Measurements from ENCODE around the gene RERE. TPM values are rescaled to one million over a fixed set of nuclear protein-coding genes. Genes with fewer than 3 reads are reported as not detected.
"Not testable (repeated sequence)": the region's sequence is repeated elsewhere in the genome, so short reads cannot be mapped to it uniquely, and the experiment has no call there.

Gene RERE
- total RNA-seq, 1 experiment from 2014 or later = 47.4 TPM

GRCh38 chr1:8625981-8626898, 191.2 kb downstream of the RERE start:
- DNase-seq = peak; percentile 81 to 85
- Histone ChIP-seq H3K36me3 (no peaks in the 10 kb centered on the region), H3K4me1 (peaks cover 20% of the 10 kb centered on the region), H3K27me3 (no peaks in the 10 kb centered on the region), H3K9me3 (replicated peaks) (no peaks in the 10 kb centered on the region), H3K27ac (no peak overlapping the region), H3K4me3 (no peak overlapping the region)

- Histone ChIP-seq H3K4me1 (peaks cover 20% of the 10 kb centered on the region), H3K27ac (no peak overlapping the region), H3K27me3 (no peaks in the 10 kb centered on the region)
These were observed 191.9 kb downstream of the RERE start for GRCh38 chr1:8625491-8625890.

GRCh38 chr1:8623651-8624192, 193.7 kb downstream of the RERE start:
- not testable (repeated sequence) for H3K27ac ChIP-seq; H3K27me3 ChIP-seq; H3K4me3 ChIP-seq; DNase-seq; H3K9me3 ChIP-seq (replicated peaks); H3K36me3 ChIP-seq
- H3K4me1 ChIP-seq = peaks cover 20% of the 10 kb centered on the region

More at GRCh38 chr1:8625491-8625890, 191.9 kb downstream of the RERE start:
- DNase-seq = no peak
- no peak overlapping the region for H3K4me3 ChIP-seq
- no peaks in the 10 kb centered on the region for H3K9me3 ChIP-seq (replicated peaks)
- no peaks in the 10 kb centered on the region for H3K36me3 ChIP-seq

- H3K36me3 ChIP-seq; H3K9me3 ChIP-seq (replicated peaks); H3K27ac ChIP-seq; DNase-seq; H3K27me3 ChIP-seq; H3K4me3 ChIP-seq: not testable (repeated sequence)
- peaks cover 14% of the 10 kb centered on the region for H3K4me1 ChIP-seq
These were observed 195.6 kb downstream of the RERE start for GRCh38 chr1:8621785-8622348.

- not testable (repeated sequence) for H3K27me3 ChIP-seq; H3K27ac ChIP-seq; H3K36me3 ChIP-seq; H3K9me3 ChIP-seq (replicated peaks); H3K4me3 ChIP-seq; DNase-seq; H3K4me1 ChIP-seq
These were observed 196.3 kb downstream of the RERE start for GRCh38 chr1:8621034-8621582.

GRCh38 chr1:8619917-8620502, 197.4 kb downstream of the RERE start:
- H3K36me3 ChIP-seq; H3K4me1 ChIP-seq; H3K9me3 ChIP-seq (replicated peaks); H3K4me3 ChIP-seq; DNase-seq; H3K27me3 ChIP-seq; H3K27ac ChIP-seq: not testable (repeated sequence)

- not testable (repeated sequence) for H3K36me3 ChIP-seq; DNase-seq; H3K4me1 ChIP-seq; H3K4me3 ChIP-seq; H3K9me3 ChIP-seq (replicated peaks); H3K27ac ChIP-seq; H3K27me3 ChIP-seq
These were observed 198.0 kb downstream of the RERE start for GRCh38 chr1:8619419-8619818.

GRCh38 chr1:8616791-8617190, 200.6 kb downstream of the RERE start:
- DNase-seq; H3K4me3 ChIP-seq; H3K27ac ChIP-seq; H3K4me1 ChIP-seq; H3K9me3 ChIP-seq (replicated peaks); H3K36me3 ChIP-seq; H3K27me3 ChIP-seq: not testable (repeated sequence)

- not testable (repeated sequence) for H3K27me3 ChIP-seq; H3K36me3 ChIP-seq; H3K27ac ChIP-seq; DNase-seq; H3K4me3 ChIP-seq; H3K9me3 ChIP-seq (replicated peaks); H3K4me1 ChIP-seq
These were observed 205.6 kb downstream of the RERE start for GRCh38 chr1:8611634-8612515.

- Histone ChIP-seq H3K4me3 (no peak overlapping the region), H3K36me3 (no peaks in the 10 kb centered on the region), H3K4me1 (no peaks in the 10 kb centered on the region), H3K27ac (no peak overlapping the region), H3K27me3 (no peaks in the 10 kb centered on the region), H3K9me3 (replicated peaks) (no peaks in the 10 kb centered on the region)
- DNase-seq = no peak
These were observed 209.5 kb downstream of the RERE start for GRCh38 chr1:8607906-8608305.

GRCh38 chr1:8604041-8604945, 213.1 kb downstream of the RERE start:
- Histone ChIP-seq H3K36me3 (0 out of 2 replicates have a peak, but pooled peaks cover 3% of the 10 kb centered on the region), H3K9me3 (replicated peaks) (no peaks in the 10 kb centered on the region), H3K4me1 (no peaks in the 10 kb centered on the region), H3K4me3 (no peak overlapping the region), H3K27me3 (no peaks in the 10 kb centered on the region), H3K27ac (no peak overlapping the region)
- no peak for DNase-seq

- no peak for DNase-seq
- H3K4me1 ChIP-seq = no peaks in the 10 kb centered on the region
- no peak overlapping the region for H3K27ac ChIP-seq
These were observed 214.2 kb downstream of the RERE start for GRCh38 chr1:8603220-8603616.

GRCh38 chr1:8602471-8603219, 214.8 kb downstream of the RERE start:
- no peak overlapping the region for H3K4me3 ChIP-seq
- H3K4me1 ChIP-seq = no peaks in the 10 kb centered on the region
- DNase-seq = no peak
- H3K27ac ChIP-seq = no peak overlapping the region
- no peaks in the 10 kb centered on the region for H3K27me3 ChIP-seq
- 0 out of 2 replicates have a peak, but pooled peaks cover 3% of the 10 kb centered on the region for H3K36me3 ChIP-seq
- no peaks in the 10 kb centered on the region for H3K9me3 ChIP-seq (replicated peaks)

More at GRCh38 chr1:8603220-8603616, 214.2 kb downstream of the RERE start:
- Histone ChIP-seq H3K9me3 (replicated peaks) (no peaks in the 10 kb centered on the region), H3K36me3 (0 out of 2 replicates have a peak, but pooled peaks cover 3% of the 10 kb centered on the region), H3K27me3 (no peaks in the 10 kb centered on the region), H3K4me3 (no peak overlapping the region)

All from SJCRH30 (cell line).